GM18867 (cell line): Measurements from ENCODE around the gene DPEP1.
A peak's percentile ranks its signal among the peaks of the same experiment; 100 is the strongest.

Experiments
- ATAC-seq: cut with Tn5 transposase; IDR thresholded peaks from one replicate; pipeline ENCODE4 v1.9.1; 2021; ENCODE audit warnings: mild to moderate bottlenecking, moderate library complexity; ENCODE audit not compliant: unreplicated experiment

The DPEP1 gene

GRCh38 chr16:89678258-89678657, 64.8 kb downstream of the DPEP1 start:
- no peak for ATAC-seq

- no peak for ATAC-seq
Observed at GRCh38 chr16:89685916-89686315, 72.5 kb downstream of the DPEP1 start.

- peak; percentile 79 for ATAC-seq
Observed at GRCh38 chr16:89686520-89687091, 73.2 kb downstream of the DPEP1 start, which contains the start of gene CDK10. CDK10 (plus strand) TSS chr16:89686689; CDS start chr16:89686711, 22 bp downstream.

- ATAC-seq: peak; percentile 42
Observed at GRCh38 chr16:89687092-89687940, 73.9 kb downstream of the DPEP1 start.
